ENCODE results near the gene PSMA6. TPM values are rescaled to one million over a fixed set of nuclear protein-coding genes. Genes with fewer than 3 reads are reported as not detected.

Gene PSMA6
- polyA plus RNA-seq, 1 experiment, result 300 TPM

- TF ChIP-seq CTCF (IDR thresholded peaks at IDR 0.05; ENCODE audit: low read depth, low read length), result no peak
- H3K4me3 ChIP-seq (ENCODE audit: low read depth, low read length), result no peak overlapping the region
- POLR2A ChIA-PET, result interaction anchor here (0.7 kb wide), 1 partner anchor 24 kb away, joined by 3 read pairs; no protein-coding TSS in a partner anchor
- H3K27ac ChIP-seq (ENCODE audit: low read depth, low read length), result no peak overlapping the region
- CTCF ChIA-PET, result no interaction called here
- DNase-seq (ENCODE audit: low read depth, low spot score), result no peak
- H3K9me3 ChIP-seq (ENCODE audit: control insufficient read depth, insufficient read depth, low read length), result no peaks in the 10 kb centered on the region
- no peaks in the 10 kb centered on the region for H3K27me3 ChIP-seq (ENCODE audit: control insufficient read depth, insufficient read depth, low read length)
Measured at GRCh38 chr14:35331605-35332516, 39.7 kb downstream of the PSMA6 start.

DNA sequence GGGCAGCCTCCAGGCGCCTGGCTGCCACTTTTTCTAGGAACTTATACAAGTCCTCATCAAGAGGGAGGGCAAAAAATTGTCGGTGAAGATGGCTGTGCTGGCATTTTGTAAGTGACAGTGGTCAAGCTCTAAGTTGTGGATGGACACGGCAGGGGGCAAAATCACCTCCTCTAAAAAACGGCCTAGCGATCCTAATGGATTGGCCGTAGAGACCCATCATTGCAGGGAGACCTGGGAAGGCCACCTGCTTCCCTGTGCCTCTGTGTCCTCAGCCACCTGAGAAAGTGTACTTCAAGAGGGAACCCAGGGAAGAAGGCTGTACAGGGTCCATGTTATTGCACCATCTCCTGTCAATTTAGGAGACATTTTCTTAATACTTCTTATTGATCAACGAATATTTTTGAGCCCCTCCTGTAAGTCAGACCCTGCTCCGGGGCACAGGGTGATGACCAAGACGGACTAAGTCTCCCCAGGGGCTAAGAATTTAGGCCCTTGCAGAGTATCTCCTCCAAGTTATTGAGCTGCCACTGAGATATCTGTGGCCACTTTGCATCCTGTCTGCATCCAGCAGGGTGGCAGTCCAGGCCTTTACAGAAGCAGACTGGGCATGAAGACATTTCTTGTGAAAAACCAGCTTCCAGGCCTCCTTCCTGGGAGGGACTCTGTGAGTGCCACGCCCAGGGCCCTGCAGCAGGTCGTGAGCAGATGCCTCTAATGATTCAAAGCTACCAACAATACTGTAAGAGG lies 40.5 kb downstream of the PSMA6 start:
- ChIA-PET CTCF (no interaction called here), POLR2A (interaction anchor here (0.7 kb wide), 1 partner anchor 25 kb away, joined by 3 read pairs; no protein-coding TSS in a partner anchor)
- H3K27me3 ChIP-seq (ENCODE audit: control insufficient read depth, insufficient read depth, low read length), result no peaks in the 10 kb centered on the region
- no peak for TF ChIP-seq CTCF (IDR thresholded peaks at IDR 0.05; ENCODE audit: low read depth, low read length)
- no peak overlapping the region for H3K4me3 ChIP-seq (ENCODE audit: low read depth, low read length)
- DNase-seq (ENCODE audit: low read depth, low spot score), result no peak
- H3K27ac ChIP-seq (ENCODE audit: low read depth, low read length), result no peak overlapping the region
- H3K9me3 ChIP-seq (ENCODE audit: control insufficient read depth, insufficient read depth, low read length), result no peaks in the 10 kb centered on the region

DNA sequence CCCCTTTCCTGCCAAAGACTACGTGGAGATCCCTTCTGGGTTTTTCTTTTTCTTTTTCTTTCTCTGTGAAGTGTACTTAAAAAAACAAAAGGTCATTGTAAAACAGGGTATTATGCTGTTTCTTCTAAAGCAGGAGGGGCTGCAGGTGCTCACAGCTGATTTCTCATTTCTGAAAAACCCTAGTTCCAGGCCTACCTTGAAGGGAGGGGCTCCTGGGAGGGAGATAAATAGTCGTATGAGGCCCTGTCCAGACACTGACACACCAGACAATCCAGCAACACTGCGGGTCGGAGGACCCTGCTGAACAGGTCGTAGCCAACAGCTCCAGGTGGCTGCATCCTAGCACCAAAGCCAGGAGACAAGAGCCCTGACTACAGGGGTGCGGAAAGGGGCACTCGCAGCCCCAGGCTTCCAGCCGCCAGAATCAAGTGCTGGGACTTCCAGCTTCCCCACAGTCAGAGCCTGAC lies 41.1 kb downstream of the PSMA6 start:
- Histone ChIP-seq H3K9me3 (ENCODE audit: control insufficient read depth, insufficient read depth, low read length) (no peaks in the 10 kb centered on the region), H3K27ac (ENCODE audit: low read depth, low read length) (no peak overlapping the region), H3K4me3 (ENCODE audit: low read depth, low read length) (no peak overlapping the region), H3K27me3 (ENCODE audit: control insufficient read depth, insufficient read depth, low read length) (no peaks in the 10 kb centered on the region)
- ChIA-PET CTCF (no interaction called here), POLR2A (no interaction called here)
- TF ChIP-seq CTCF (IDR thresholded peaks at IDR 0.05; ENCODE audit: low read depth, low read length), result no peak
- DNase-seq (ENCODE audit: low read depth, low spot score), result no peak

DNA sequence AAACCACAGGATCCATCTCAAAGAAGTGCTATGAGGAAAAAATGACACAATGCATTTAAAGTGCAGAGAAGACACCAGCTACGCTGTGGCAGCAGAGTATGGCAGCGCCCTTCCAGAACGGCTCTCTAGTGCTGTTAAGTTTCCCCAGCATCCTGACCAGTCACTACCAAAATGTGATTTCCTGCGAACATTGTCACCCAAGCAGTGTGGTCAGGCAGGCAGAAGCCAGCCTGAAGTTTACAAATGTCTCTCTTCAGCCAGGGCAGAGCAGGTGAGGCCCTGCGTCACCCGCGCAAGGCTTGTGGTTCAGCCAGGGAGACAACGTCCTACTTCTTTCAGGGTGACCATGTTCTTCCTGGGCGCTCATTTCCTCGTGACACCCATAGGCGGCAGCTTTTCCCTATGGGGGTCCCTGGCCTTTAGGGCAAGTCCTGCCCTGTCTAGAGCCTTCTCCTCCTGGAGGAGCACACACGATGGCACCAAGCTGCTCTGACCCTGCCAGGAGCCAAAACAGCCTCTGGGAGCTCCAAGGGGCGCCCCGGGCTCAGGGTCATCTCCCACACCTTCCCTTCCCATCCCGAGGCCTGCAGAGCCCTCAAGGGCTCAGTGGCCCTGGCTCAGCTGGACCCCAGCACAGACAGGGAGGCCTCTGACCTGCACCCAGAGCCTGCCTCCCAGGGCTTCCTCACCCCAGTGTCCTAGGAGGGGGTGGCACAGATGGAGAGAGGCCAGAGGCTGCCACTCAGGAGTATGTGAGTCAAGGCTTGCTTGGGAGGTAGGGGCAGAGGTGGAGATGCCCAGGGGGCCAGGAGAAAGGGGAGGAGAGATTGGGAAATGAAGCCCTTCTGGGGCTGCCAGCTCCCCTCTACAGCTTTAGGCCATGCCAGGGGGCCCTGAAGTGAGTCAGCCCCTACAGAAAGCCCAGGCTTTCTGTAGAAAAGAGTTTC lies 41.9 kb downstream of the PSMA6 start:
- H3K27ac ChIP-seq (ENCODE audit: low read depth, low read length), result no peak overlapping the region
- POLR2A ChIA-PET, result no interaction called here
- TF ChIP-seq CTCF (IDR thresholded peaks at IDR 0.05; ENCODE audit: low read depth, low read length), result no peak
- H3K4me3 ChIP-seq (ENCODE audit: low read depth, low read length), result no peak overlapping the region
- CTCF ChIA-PET, result no interaction called here
- DNase-seq (ENCODE audit: low read depth, low spot score), result no peak
- no peaks in the 10 kb centered on the region for H3K9me3 ChIP-seq (ENCODE audit: control insufficient read depth, insufficient read depth, low read length)
- H3K27me3 ChIP-seq (ENCODE audit: control insufficient read depth, insufficient read depth, low read length), result no peaks in the 10 kb centered on the region

Measured in AG04450 (cell line).